LNCAP (cell line): ENCODE data around the gene PEPD.

Source experiments
- CTCF ChIP-seq: fragments of 450-650 bp; IDR thresholded peaks from 2 replicates; pipeline ENCODE4 v1.5.1; 2017; ENCODE audit warnings: mild to moderate bottlenecking

Gene PEPD

GRCh38 chr19:33535226-33535625 is 13.6 kb upstream of the PEPD start:
- no peak for TF ChIP-seq CTCF

GRCh38 chr19:33532859-33533460 is 11.4 kb upstream of the PEPD start:
- TF ChIP-seq CTCF: no peak

GRCh38 chr19:33530842-33531241 is 9.3 kb upstream of the PEPD start:
- no peak for TF ChIP-seq CTCF

GRCh38 chr19:33530296-33530695 is 8.7 kb upstream of the PEPD start:
- TF ChIP-seq CTCF: no peak

GRCh38 chr19:33529094-33529676 is 7.6 kb upstream of the PEPD start:
- no peak for TF ChIP-seq CTCF

- TF ChIP-seq CTCF: no peak
These were observed 6.8 kb upstream of the PEPD start for GRCh38 chr19:33528404-33528803.

GRCh38 chr19:33527125-33527524 is 5.5 kb upstream of the PEPD start:
- no peak for TF ChIP-seq CTCF
